Fibroblast of the aortic adventitia (primary cell): ENCODE results near the gene GLUL. TPM values are rescaled to one million over a fixed set of nuclear protein-coding genes. Genes with fewer than 3 reads are reported as not detected.
"Not testable (repeated sequence)": the region's sequence is repeated elsewhere in the genome, so short reads cannot be mapped to it uniquely, and the experiment has no call there.

Experiments used
- DNase-seq: peaks from one replicate; pipeline ENCODE4 v3.0.0-alpha.2; 2010; ENCODE audit warnings: low read depth
- H3K4me3 ChIP-seq: 2 replicates; pipeline ENCODE4 v1.5.1; 2011; ENCODE audit warnings: low read depth, mild to moderate bottlenecking, control low read depth, low read length, moderate library complexity
- CTCF ChIP-seq: IDR thresholded peaks from 2 replicates; pipeline ENCODE4 v1.5.1; 2011; ENCODE audit warnings: mild to moderate bottlenecking, low read length, control low read depth, inconsistent platforms; ENCODE audit not compliant: insufficient read depth
- total RNA-seq: library from RNA; depleted of rRNA; stranded (reverse); fragments of >200 nt; gene quantifications from 2 replicates; pipeline ENCODE4 v1.2.3, GENCODE V29; 2012; ENCODE audit warnings: low replicate concordance

GLUL gene
- total RNA-seq, 1 donor: 136 TPM

- TF ChIP-seq CTCF: no peak
- H3K4me3 ChIP-seq: no peak overlapping the region
- DNase-seq: no peak
Observed at GRCh38 chr1:182383037-182383661, 8.4 kb downstream of the GLUL start.

DNA sequence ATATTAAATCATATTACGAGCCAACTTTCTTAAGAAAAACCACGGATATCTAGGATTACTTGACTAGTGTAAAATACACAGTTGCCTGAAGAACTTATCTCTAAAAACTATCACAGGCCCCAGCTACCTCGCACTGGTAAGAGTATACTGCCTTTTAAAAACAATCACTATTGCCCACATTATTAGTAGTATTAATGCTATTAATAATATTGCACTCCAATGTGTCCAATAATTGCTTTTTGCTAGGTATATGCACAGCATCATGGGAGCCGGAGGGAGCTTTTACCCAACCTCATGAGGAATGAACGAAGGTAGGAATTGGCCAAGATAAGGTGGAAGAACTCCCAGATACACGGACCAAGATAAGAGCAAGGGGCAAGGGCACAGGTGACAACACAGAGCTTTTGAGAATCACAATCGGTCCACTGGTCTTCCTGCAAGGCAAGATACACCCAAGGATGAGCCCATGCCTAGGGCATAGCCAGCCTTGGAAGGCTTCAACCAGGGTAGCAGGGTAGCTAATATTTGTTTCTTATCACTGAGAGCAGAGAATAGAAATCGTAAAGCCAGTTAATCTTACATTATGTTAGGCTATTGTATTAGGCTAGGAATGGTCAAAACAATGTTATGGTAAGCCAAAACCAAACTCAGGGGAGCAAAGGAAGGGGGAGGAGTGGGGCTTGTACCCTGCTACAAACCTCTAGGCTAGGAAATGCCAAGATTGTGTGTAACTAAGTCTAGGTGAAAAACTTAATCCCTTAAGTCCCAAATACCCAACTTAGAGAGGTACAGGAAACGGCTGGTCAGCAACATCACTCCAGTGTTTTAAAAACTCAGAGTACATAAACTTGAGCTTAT, 9.4 kb downstream of the GLUL start:
- no peak for DNase-seq
- TF ChIP-seq CTCF: no peak
- no peak overlapping the region for H3K4me3 ChIP-seq

GRCh38 chr1:182380199-182380598, 11.4 kb downstream of the GLUL start:
- no peak for DNase-seq
- H3K4me3 ChIP-seq: no peak overlapping the region
- TF ChIP-seq CTCF: no peak

DNA sequence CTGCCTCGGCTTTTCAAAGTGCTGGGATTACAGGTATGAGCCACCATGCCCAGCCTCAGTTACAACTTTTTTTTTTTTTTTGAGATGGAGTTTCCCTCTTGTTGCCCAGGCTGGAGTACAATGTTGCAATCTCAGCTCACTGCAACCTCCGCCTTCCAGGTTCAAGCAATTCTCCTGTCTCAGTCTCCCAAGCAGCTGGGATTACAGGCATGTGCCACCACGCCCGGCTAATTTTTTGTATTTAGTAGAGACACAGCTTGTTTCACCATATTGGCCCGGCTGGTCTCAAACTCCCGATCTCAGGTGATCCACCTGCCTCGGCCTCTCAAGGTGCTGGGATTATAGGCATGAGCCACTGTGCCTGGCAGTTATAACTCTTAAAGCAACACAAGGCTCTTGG, 11.8 kb downstream of the GLUL start:
- DNase-seq, H3K4me3 ChIP-seq: not testable (repeated sequence)

DNA sequence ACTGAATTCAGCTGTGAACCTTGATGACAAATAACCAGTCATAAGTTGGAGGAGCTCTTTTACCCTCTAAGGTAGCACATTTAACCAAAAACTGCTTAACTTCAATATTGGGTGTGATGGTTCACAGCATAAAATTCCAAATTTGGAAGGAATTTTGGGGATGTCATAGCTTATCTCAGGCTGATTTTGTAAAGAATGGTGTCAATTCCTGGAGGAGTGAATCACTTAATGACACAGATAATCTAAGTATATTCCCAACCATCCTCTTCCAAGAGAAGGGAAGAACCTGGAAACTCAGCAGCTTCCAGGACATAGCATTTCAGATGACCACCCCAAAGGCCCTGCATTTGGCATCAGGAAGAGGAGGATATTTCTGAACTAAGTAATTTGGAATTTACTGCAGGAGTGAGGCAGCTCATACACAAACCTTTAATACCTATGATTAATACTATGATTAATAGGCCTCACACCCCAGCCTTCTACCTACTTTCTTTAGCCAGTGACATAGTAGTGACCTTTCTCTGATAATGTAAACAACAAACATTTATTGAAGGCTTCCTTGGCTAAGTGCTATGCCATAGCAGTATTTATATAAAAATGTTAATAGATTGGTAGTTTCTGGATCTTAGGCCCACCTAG, 14.5 kb downstream of the GLUL start:
- no peak for DNase-seq
- no peak overlapping the region for H3K4me3 ChIP-seq
- no peak for TF ChIP-seq CTCF

DNA sequence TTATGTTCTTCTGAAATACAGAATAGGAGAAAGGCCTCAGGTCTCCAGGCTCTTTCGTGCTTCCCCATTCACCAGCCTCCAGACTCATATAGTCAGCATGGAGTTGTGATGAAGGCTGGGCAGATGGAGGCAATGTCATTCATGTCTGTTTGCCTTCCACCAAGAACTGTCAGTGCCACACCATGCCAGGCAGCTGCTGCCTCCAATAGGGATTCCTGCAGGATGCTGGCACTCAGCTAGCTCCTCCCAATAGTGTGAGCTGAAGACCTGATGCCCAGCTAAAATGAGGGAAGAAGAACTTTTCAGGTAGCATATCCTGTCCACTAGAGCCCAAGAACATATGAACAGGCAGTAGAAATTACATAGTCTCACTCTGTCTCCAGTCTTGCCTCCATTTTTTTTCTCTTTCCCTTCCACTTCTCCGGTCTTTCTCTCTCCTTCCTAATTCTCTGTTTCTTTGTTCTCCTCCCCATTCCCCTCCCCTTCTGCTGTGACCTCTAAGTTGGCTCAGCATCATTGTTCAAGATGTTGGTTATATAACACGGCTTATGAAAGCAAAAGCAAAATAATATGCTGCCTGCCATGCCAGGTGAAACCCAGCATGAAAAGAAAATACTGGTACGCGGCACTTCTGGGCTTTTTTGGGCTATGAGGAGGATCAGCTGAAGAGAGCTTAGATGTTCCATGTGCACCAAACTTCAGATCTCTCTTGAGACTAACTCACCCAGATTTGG, 17.3 kb downstream of the GLUL start:
- DNase-seq: no peak

More for the DNA sequence above, 17.3 kb downstream of the GLUL start:
- H3K4me3 ChIP-seq: no peak overlapping the region
- TF ChIP-seq CTCF: no peak
